Muscle of back (tissue), 11 donors: ENCODE measurements around the gene STIM1. TPM values are rescaled to one million over a fixed set of nuclear protein-coding genes. Genes with fewer than 3 reads are reported as not detected.
A peak's percentile ranks its signal among the peaks of the same experiment; 100 is the strongest.

ENCODE experiments used
- DNase-seq, 3 donors: peaks; one replicate each; pipeline versions ENCODE4 v3.0.0 to v3.0.0-alpha.2; 2013
- polyA plus RNA-seq, 10 donors: library from polyadenylated mRNA; unstranded; fragments of 120-200 nt; gene quantifications; one replicate each; pipeline ENCODE4 v1.2.1, GENCODE V29; 2013; ENCODE audit not compliant: insufficient read length in 10 of 10

Gene STIM1
- polyA plus RNA-seq, 10 donors = 49.3 to 111 (median 84.4) TPM

- DNase-seq = peak; percentile 45 to 82 (median 62)
Observed at GRCh38 chr11:3947061-3947460, 91.6 kb downstream of the STIM1 start.

DNA sequence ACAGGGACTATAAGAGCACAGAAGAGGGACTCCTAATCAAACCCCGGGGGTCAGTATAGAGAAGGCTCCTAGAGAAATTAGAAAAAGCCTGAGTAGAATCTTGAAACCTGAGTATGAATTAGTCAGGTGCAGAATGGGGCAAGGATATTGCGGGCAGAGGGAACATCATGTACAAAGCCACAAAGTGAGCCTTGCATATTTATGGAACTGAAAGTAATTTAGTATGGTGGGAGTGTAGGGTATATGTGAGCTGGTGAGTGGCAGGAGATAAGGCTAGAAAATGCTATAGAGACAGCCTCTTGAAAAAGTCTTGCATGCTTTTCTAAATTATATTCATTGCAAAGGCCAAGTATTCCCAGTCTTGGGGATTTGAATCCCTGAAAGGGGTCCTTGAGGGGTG, 93.7 kb downstream of the STIM1 start:
- no peak for DNase-seq

DNA sequence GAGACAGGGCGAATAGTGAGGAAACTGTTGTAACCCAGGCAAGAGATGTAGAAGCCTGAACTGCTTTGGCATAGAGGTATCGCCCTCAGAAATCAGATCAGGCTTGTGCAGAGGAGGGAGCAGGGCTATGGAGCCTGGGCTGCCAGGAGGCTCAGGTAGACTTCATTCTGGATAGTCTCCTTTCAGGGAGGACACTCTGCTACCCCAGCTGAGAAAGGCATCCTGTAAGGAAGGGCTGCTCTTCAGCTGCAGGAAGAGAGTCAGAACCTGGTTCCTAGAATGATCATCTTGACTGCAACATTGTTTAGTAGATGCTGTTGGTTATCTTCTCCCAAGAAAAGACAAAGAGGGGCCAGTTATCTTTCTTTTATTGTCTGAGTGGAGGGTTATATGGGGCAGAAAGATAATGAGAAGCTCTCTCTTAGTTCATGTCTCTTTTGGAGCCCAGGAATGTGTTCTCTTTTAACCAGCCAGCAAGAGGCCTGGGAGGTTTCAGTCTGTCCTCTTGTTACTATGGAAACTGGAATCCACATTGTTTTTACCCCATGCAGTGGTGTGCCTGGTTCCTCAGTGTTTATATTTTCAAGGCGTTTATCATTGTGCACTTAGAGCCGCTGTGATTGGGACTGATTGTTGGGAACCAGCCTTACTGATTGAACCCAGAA, 95.7 kb downstream of the STIM1 start:
- no peak for DNase-seq

DNA sequence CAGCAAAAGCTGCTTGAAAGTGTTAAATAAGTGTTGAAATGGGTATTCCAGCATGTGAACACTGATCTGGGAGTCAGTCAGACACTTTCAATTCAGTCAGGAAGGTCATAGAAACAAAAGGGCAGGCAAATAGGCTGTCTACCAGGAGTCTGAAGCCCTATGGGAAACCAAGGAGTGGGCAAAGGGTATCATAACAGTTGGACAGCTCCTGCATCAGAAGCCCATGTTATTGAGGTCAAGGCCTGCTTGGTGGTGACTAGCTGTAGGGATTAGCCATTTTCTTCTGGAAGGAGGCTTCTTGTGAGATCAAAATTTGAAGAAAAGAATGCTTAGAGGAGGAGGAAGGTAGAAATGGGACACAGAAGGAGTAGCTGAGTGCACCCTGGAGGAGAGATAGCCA, 97.3 kb downstream of the STIM1 start:
- no peak for DNase-seq

GRCh38 chr11:3953327-3953726, 97.9 kb downstream of the STIM1 start:
- no peak for DNase-seq

GRCh38 chr11:3954448-3955298, 99.2 kb downstream of the STIM1 start:
- no peak for DNase-seq

DNA sequence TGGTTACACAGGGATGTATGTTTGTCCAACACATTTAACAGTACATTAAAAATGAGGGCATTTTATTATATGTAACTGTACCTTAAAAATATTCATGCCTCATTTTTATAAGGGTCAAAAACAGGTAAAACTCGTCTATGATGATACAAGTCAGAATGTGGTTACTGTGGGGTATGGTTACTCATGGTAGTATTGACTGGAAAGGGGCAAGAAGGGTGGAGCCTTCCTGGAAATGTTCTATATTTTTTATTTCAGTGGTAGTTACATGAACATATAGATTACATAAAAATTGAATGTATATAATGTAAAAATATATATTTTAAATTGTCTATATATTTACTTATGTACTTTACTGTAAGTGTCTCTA, 99.8 kb downstream of the STIM1 start:
- no peak for DNase-seq

DNA sequence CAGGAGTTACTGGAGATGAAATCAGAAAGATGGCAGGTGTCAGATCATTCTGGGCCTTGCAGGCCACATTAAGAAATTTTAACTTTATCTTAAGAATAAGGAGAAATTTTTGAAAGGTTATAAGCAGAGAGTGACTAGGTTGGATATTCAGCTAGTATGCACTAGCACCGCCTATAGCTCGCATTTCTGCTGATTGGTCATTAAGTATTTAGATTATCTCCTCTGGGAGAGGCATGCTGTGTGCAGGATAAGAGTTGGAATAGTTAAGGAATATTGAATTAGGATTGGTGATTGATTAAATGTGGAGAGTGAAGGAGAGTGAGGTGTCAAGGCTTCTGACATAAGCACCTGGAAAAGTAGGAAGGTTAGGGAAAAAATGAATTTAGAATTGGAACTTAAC, 100.6 kb downstream of the STIM1 start:
- DNase-seq = no peak

- DNase-seq = no peak
Observed at GRCh38 chr11:3956748-3957147, 101.3 kb downstream of the STIM1 start.

DNA sequence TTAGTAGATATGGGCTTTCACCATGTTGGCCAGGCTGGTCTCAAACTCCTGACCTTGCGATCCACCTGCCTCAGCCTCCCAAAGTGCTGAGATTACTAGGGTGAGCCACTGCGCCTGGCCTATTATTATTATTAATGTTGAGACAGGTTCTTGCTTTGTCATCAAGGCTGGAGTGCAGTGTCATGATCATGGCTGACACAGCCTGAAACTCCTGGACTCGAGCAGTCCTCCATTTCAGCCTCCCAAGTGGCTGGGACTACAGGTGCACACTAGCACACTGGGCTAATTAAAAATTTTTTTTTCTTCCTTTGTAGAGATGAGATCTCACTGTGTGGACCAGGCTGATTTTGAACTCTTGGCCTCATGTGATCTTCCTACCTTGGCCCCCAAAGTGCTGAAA, 102.0 kb downstream of the STIM1 start:
- DNase-seq = no peak

- DNase-seq = no peak
Observed at GRCh38 chr11:3958281-3958680, 102.8 kb downstream of the STIM1 start.

DNA sequence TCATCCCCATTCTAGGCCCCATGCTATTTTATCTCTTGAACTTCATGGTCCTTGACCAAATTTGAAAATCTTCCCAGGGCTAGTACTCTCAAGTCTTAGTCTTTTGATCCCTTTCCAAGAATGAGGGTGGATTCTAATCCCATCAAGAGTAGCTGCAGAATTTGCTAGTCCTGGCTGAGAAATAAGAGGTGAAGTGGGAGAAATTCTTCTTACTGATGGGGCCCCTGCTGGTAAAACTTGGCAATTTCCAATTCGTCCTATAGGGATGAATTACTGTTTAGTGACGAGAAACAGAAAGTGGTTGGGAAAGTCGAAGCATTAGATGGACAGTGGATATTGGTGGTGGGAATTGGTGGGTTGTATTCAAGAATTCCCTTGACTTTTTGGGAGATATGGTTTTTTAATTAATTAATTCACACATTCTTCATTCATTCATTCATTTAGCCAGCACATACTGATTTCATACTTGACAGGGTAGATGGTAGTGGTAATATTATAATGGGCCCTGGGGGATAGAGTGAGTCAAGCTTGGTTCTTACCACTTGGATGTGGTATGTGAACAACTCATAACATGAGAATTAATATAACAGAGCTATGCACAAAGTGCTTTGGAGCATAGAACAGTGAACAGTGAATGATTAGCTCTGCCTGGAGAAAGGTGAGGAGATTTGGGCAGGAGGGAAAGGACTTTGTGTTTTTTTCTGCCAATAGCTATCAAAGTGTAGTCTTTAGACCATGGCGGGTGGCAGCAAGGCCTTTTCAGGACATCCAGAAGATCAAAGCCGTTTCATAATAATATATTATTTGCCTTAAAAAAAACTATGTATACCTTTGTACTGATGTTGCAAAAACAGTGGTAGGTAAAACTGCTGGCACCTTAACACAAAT, 103.8 kb downstream of the STIM1 start:
- peak in 1 of 3 donors; percentile 59 for DNase-seq

DNA sequence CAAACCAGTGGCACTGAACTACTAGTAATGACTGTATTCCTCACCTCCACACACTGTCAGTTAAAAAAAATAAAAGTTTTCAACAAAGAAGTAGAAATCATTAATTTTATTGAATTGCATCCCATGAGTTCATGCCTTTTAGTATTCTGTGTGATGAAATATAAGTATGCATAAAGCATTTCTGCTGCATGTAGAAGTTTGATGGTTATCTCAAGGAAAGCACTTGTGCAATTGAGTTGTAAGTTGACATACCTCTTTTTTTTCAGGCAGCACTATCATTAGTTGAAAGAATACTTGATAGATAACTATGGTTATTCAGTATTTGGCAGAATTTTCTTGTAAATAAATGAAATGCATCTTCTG, 104.4 kb downstream of the STIM1 start:
- DNase-seq = no peak

GRCh38 chr11:3962406-3962840, 107.0 kb downstream of the STIM1 start:
- peak in 1 of 3 donors; percentile 41 for DNase-seq

GRCh38 chr11:3964056-3964455, 108.6 kb downstream of the STIM1 start:
- no peak for DNase-seq

DNA sequence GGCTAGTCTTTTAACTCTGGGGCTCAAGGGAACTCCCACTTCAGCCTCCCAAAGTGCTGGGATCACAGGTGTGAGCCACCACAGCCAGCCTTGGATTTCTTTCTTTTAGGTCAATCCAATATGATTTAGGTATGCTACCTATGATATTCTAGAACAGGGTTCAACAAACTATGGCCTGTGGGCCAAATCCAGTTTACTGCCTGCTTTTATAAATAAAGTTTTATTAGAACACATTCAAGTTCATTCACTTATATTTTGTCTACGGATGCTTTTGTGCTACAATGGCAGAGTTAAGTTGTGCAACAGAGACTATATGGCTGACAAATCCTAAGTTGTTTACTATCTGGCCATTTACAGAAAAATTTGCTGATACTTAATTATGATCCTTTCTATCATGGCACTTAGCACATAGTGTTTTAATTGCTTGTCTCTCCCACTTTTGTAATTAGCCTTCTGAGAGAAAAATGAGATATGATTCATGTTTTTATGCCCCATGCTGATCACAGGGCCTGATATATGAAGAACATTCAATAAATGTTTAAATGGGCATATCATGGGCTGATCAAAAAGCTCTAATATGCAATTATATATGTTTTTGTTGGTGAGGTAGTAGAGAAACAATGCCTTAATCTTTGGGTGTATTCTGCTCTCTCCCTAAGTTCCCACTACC, 109.6 kb downstream of the STIM1 start:
- DNase-seq = no peak

GRCh38 chr11:3967695-3968094, 112.2 kb downstream of the STIM1 start:
- DNase-seq = no peak

DNA sequence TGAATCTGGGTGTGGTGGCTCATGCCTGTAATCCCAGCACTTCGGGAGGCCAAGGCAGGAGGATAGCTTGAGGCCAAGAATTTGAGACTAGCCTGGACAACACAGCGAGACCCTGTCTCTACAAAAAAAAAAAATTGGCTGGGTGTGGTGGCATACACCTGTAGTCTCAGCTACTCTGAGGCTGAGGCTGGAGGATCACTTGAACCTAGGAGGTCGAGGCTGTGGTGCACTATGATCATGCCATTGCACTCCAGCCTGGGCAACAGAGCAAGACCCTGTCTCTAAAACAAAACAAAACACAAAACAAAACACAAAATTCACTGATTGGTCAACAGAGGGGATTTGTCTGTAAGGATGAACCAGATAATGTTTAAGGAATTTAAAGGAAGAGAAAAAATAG, 113.7 kb downstream of the STIM1 start:
- DNase-seq = no peak

DNA sequence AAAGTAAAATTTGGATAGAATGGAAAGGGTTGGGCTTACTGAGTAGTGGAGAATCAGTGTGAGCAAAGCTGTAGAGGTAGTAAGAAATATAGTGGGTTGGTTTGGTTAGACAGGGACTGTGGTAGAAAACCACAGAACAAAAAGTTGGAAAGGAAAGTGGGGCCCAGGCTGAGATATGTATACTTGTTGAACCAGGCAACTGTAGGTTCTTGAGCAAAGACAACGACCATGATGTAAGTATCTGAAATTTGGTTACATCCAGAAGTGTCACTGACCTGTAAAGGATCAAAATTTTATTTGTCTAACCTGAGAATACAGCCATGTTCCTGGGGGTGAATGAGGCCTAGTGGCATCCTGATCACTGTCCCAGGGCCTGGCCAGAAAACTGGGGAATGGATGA, 114.1 kb downstream of the STIM1 start:
- no peak for DNase-seq

DNA sequence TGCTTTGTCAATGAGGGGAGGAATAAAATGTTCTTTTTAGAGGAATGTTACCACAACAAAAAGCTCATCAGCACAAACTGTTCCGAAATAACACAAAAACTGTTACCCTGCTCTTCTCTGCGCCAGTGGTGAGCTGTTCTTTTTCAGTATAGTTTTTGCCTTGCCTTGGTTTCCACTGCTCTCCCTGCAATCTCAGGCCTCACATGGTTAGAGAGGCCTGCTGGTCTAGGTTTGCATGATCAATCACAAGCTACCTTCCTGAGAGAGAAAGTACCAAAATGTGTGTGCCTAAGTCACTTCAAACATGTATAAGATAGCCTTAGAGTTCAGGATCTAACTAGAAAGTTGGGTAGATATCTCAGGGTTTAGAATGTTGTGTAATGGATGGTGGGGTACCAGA, 114.6 kb downstream of the STIM1 start:
- DNase-seq = no peak

DNA sequence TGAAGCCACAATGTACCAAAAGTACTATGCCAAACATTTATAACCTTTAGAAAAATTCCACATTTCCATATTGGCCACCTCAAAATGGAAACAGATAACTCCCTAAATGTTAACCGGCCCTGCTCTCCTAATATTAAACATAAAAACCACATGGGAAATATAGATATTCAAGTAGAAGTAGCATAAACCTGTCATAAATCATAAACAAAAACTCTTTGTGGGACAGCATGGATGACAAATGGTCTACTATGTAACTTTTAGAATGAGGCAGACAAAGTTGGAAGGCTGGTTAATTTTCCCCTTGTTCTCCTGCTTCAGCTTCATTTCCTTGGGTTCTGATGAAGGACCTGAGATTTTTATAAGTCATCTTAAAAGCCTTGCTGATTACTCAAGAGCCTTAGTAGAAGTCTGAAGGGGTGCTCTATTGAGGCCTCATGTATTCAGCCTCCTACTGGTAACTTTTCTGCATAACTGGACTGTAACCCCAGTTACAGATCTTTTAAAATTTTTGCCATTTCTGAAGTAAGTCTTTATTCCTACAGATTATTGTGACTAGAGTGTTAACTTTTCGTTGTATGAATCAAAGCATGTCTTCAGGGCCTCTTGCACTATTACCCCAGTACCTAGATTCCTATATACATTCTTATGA, 116.4 kb downstream of the STIM1 start:
- DNase-seq = no peak
